GM20000 (cell line): ENCODE results near the gene TANC1.

ENCODE experiments used
- DNase-seq: peaks from one replicate; pipeline ENCODE4 v3.0.0; 2012; ENCODE audit warnings: low spot score
- CTCF ChIP-seq: IDR thresholded peaks from 2 replicates; pipeline ENCODE4 v1.5.1; 2012; ENCODE audit warnings: mild to moderate bottlenecking, control low read depth; ENCODE audit errors: extremely low read depth, missing control alignments

The TANC1 gene

DNA sequence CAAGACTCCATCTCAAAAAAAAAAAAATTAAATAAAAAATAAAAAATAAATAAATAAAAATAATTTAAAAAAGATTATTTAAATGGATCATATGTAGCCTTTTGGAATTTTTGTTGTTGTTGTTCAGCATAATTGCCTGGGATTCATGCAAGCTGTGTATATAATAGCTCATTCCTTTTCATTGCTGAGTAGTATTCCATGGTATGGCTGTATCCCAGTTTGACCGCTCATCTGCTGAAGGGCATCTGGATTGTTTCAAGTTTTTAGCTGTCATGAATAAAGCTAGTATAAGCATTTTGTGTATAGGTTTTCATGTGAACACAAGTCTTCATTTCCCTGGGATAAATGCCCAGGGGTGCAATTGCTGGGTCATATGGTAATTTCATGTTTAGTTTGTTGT is 6.4 kb upstream of the TANC1 start:
- DNase-seq, result no peak
- TF ChIP-seq CTCF, result no peak

GRCh38 chr2:158963071-158963470 is 5.4 kb upstream of the TANC1 start:
- no peak for TF ChIP-seq CTCF
- DNase-seq, result no peak

DNA sequence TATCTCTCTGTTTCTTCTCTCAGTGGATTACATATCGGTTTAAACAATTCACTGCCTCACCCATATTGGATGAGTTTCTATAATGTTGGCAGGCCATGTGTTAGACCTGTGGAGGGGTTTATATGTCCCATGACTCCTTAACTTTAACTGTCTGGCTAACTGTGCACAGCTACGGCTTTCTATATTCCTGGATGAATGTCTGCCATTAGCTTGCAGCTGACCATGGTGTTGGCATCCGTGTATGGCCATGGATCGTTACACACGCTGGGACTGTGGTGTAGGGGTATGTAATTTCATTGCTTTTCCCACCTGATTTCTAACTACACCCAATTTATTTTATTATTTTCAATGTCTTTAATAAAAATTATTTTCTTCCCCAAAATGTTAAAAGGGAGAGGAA is 3.3 kb upstream of the TANC1 start:
- TF ChIP-seq CTCF, result no peak
- no peak for DNase-seq

GRCh38 chr2:158965641-158966040 is 2.8 kb upstream of the TANC1 start:
- no peak for TF ChIP-seq CTCF
- no peak for DNase-seq

- no peak for TF ChIP-seq CTCF
Measured at GRCh38 chr2:158966312-158966711, 2.1 kb upstream of the TANC1 start.

GRCh38 chr2:158967114-158967730 is 1.2 kb upstream of the TANC1 start:
- no peak for TF ChIP-seq CTCF
- DNase-seq, result no peak

More at GRCh38 chr2:158966312-158966711, 2.1 kb upstream of the TANC1 start:
- no peak for DNase-seq

DNA sequence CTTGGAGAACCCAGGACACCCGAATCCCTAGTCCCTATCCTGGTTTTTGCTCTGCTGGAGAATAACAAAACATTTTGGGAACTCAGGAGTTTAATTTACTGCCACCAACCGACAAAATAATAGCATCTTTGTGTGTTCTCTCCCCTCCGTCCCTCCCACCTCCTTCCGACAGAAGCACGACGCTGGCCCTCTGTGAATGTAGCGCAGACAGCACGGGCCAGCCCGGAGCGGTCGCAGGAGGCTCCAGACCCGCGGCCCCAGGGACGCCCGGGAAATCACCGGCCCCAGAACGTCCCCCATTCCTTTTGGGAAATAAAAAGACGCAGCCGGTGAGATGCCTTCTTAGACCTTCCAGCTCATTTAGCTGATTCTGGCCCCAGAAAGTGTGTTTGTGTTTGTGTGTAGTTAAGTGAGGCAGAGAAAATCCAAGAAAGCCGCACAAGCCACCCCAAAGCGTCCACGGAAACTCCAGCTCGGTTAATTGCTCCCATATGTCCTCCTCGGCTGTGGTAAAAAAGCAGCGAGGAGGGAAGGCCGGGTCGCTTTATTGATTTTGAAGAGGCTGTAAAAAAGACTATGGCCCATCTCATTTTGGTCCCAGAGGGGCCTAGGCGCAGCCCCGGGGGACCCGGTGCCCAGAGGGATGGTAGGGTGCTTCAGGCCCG is 577 bp upstream of the TANC1 start:
- no peak for TF ChIP-seq CTCF
- DNase-seq, result no peak
